Measurements from ENCODE around the gene BCL6. TPM values are rescaled to one million over a fixed set of nuclear protein-coding genes. Genes with fewer than 3 reads are reported as not detected.

The BCL6 gene
- total RNA-seq, 4 donors from 2014 or later, result 6.6 to 188 (median 51.0) TPM

GRCh38 chr3:187736418-187736871, 8.8 kb downstream of the BCL6 start:
- H3K4me3 ChIP-seq, result no peak overlapping the region
- H3K9me3 ChIP-seq, result no peaks in the 10 kb centered on the region
- H3K36me3 ChIP-seq, result no peaks in the 10 kb centered on the region
- intact Hi-C loops (cut with DNase I; ENCODE audit: low total_unique reads), result no loop called here
- H3K27me3 ChIP-seq, result no peaks in the 10 kb centered on the region
- no peak for DNase-seq
- peak overlapping the region; percentile 98 to 100 for H3K27ac ChIP-seq
- H3K4me1 ChIP-seq, result peaks cover 6 to 7% of the 10 kb centered on the region in 2 donors
- TF ChIP-seq POLR2A (IDR thresholded peaks at IDR 0.05) (no peak), CTCF (IDR thresholded peaks at IDR 0.05) (no peak)

GRCh38 chr3:187735837-187736236, 9.4 kb downstream of the BCL6 start:
- no peaks in the 10 kb centered on the region for H3K36me3 ChIP-seq
- no peaks in the 10 kb centered on the region for H3K27me3 ChIP-seq
- H3K9me3 ChIP-seq, result no peaks in the 10 kb centered on the region
- DNase-seq, result no peak
- H3K4me1 ChIP-seq, result peaks cover 6 to 7% of the 10 kb centered on the region in 2 donors
- peak overlapping the region; percentile 98 to 100 for H3K27ac ChIP-seq
- intact Hi-C loops (cut with DNase I; ENCODE audit: low total_unique reads), result no loop called here
- no peak overlapping the region for H3K4me3 ChIP-seq
- TF ChIP-seq CTCF (IDR thresholded peaks at IDR 0.05) (no peak), POLR2A (IDR thresholded peaks at IDR 0.05) (no peak)

GRCh38 chr3:187735383-187735782, 9.9 kb downstream of the BCL6 start:
- DNase-seq, result no peak
- TF ChIP-seq POLR2A (IDR thresholded peaks at IDR 0.05) (no peak), CTCF (IDR thresholded peaks at IDR 0.05) (no peak)
- H3K4me1 ChIP-seq, result peaks cover 6 to 7% of the 10 kb centered on the region in 2 donors
- H3K27me3 ChIP-seq, result no peaks in the 10 kb centered on the region
- peak overlapping the region; percentile 98 to 100 for H3K27ac ChIP-seq
- intact Hi-C loops (cut with DNase I; ENCODE audit: low total_unique reads), result no loop called here
- no peaks in the 10 kb centered on the region for H3K36me3 ChIP-seq
- no peak overlapping the region for H3K4me3 ChIP-seq
- no peaks in the 10 kb centered on the region for H3K9me3 ChIP-seq

GRCh38 chr3:187734841-187735240, 10.4 kb downstream of the BCL6 start:
- no peak overlapping the region for H3K4me3 ChIP-seq
- H3K36me3 ChIP-seq, result no peaks in the 10 kb centered on the region
- peaks cover 6 to 7% of the 10 kb centered on the region in 2 donors for H3K4me1 ChIP-seq
- peak overlapping the region; percentile 26 to 98 for H3K27ac ChIP-seq
- TF ChIP-seq CTCF (IDR thresholded peaks at IDR 0.05) (no peak), POLR2A (IDR thresholded peaks at IDR 0.05) (no peak)
- intact Hi-C loops (cut with DNase I; ENCODE audit: low total_unique reads), result no loop called here
- no peak for DNase-seq
- no peaks in the 10 kb centered on the region for H3K9me3 ChIP-seq
- no peaks in the 10 kb centered on the region for H3K27me3 ChIP-seq

- Histone ChIP-seq H3K27me3 (no peaks in the 10 kb centered on the region), H3K36me3 (no peaks in the 10 kb centered on the region), H3K27ac (no peak overlapping the region), H3K4me3 (no peak overlapping the region), H3K4me1 (peaks cover 6 to 7% of the 10 kb centered on the region in 2 donors), H3K9me3 (no peaks in the 10 kb centered on the region)
- intact Hi-C loops (cut with DNase I; ENCODE audit: low total_unique reads), result no loop called here
- no peak for DNase-seq
- no peak for TF ChIP-seq POLR2A (IDR thresholded peaks at IDR 0.05)
- no peak for TF ChIP-seq CTCF (IDR thresholded peaks at IDR 0.05)
Observed at GRCh38 chr3:187733371-187733770, 11.9 kb downstream of the BCL6 start.

All from uterus (tissue), 4 donors.